Mesothelial cell of epicardium (in vitro differentiated cells): ENCODE measurements around the gene IQCK. TPM values are rescaled to one million over a fixed set of nuclear protein-coding genes. Genes with fewer than 3 reads are reported as not detected.
A peak's percentile ranks its signal among the peaks of the same experiment; 100 is the strongest.

Source experiments
- DNase-seq, 2 experiments: peaks; one replicate each; pipeline ENCODE4 v3.0.0; 2021; ENCODE audit warnings: low spot score in 2 of 2; ENCODE audit not compliant: unreplicated experiment in 2 of 2
- H3K27ac Mint-ChIP-seq: 2 replicates; pipeline ENCODE4 v1.8.0; 2021; ENCODE audit warnings: mixed read lengths
- H3K27me3 Mint-ChIP-seq: 2 replicates; pipeline ENCODE4 v1.8.0; 2021; ENCODE audit warnings: low read depth, mixed read lengths
- H3K36me3 Mint-ChIP-seq: 2 replicates; pipeline ENCODE4 v1.8.0; 2021; ENCODE audit warnings: mixed read lengths
- H3K4me1 Mint-ChIP-seq: 2 replicates; pipeline ENCODE4 v1.8.0; 2021; ENCODE audit warnings: mixed read lengths
- H3K4me3 Mint-ChIP-seq: 2 replicates; pipeline ENCODE4 v1.8.0; 2021; ENCODE audit warnings: mild to moderate bottlenecking, moderate library complexity, mixed read lengths
- H3K9me3 Mint-ChIP-seq: 2 replicates; pipeline ENCODE4 v1.8.0; 2021; ENCODE audit warnings: mixed read lengths
- CTCF ChIP-seq: fragments of 200-600 bp; sonication (generic); IDR thresholded peaks from one replicate; pipeline ENCODE4 v1.5.0; 2021; ENCODE audit warnings: antibody characterized with exemption; ENCODE audit not compliant: unreplicated experiment
- total RNA-seq: library from RNA; stranded (reverse); gene quantifications from 3 replicates; pipeline ENCODE4 v1.2.1, GENCODE V29; 2021

Gene IQCK
- total RNA-seq, 1 donor from 2014 or later: 16.0 TPM

- DNase-seq: no peak
- Mint-ChIP-seq H3K27ac (no peak overlapping the region), H3K4me1 (peaks cover 31% of the 10 kb centered on the region), H3K9me3 (no peaks in the 10 kb centered on the region), H3K27me3 (no peaks in the 10 kb centered on the region), H3K36me3 (peaks cover 17% of the 10 kb centered on the region), H3K4me3 (no peak overlapping the region)
- TF ChIP-seq CTCF: no peak
These were observed 140.4 kb downstream of the IQCK start for GRCh38 chr16:19858340-19859018.

- Mint-ChIP-seq H3K9me3 (no peaks in the 10 kb centered on the region), H3K4me3 (no peak overlapping the region), H3K4me1 (peaks cover 26% of the 10 kb centered on the region), H3K27me3 (no peaks in the 10 kb centered on the region), H3K36me3 (peaks cover 17% of the 10 kb centered on the region), H3K27ac (no peak overlapping the region)
- DNase-seq: no peak
- no peak for TF ChIP-seq CTCF
These were observed 141.1 kb downstream of the IQCK start for GRCh38 chr16:19859166-19859565.

DNA sequence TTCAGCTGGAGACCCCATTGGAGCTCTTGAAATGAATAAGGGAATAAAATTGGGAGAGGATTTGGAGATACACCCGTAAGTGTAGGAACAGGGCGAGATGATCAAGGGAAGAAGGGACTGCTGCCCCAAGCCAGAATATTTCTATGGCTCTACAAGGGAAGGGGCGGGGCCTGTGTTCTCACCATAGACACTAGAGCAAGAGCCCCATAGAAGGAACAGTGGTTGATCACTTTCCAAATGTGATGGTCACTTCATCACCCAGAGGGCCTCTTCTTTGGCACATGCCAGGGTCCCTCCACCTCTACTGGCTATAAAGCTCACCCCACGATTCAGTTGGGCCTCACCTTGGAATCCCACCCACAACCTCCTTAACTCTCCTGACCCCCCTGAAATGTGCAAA, 141.5 kb downstream of the IQCK start:
- no peak overlapping the region for H3K4me3 Mint-ChIP-seq
- H3K27me3 Mint-ChIP-seq: no peaks in the 10 kb centered on the region

GRCh38 chr16:19860166-19861041, 142.3 kb downstream of the IQCK start:
- Mint-ChIP-seq H3K4me3 (no peak overlapping the region), H3K36me3 (peaks cover 17% of the 10 kb centered on the region), H3K4me1 (peaks cover 26% of the 10 kb centered on the region), H3K27ac (peak overlapping the region; percentile 80), H3K27me3 (no peaks in the 10 kb centered on the region), H3K9me3 (no peaks in the 10 kb centered on the region)
- TF ChIP-seq CTCF: no peak
- no peak for DNase-seq

More for the DNA sequence above, 141.5 kb downstream of the IQCK start:
- Mint-ChIP-seq H3K36me3 (peaks cover 17% of the 10 kb centered on the region), H3K4me1 (peaks cover 26% of the 10 kb centered on the region), H3K9me3 (no peaks in the 10 kb centered on the region), H3K27ac (no peak overlapping the region)
- TF ChIP-seq CTCF: no peak
- DNase-seq: no peak

DNA sequence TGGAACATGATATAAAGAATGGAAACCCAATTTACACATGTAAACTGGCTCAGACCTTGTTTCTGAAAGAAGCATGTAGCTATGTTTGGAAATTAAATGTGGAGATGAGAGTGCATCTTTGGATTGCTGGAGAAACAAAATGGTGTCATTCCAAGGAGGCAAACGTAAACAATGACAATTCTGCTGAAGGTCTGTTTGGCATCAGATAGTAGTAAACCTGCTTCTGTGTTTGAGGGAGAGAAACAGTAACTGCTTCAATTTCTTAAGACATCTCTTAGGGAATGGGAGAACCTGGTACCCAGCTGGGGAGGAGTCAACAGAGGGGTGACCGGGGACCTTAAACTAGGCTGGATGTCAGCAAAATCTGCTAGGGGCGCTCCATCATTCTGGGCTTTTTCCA, 143.1 kb downstream of the IQCK start:
- Mint-ChIP-seq H3K4me1 (peaks cover 20% of the 10 kb centered on the region), H3K27me3 (no peaks in the 10 kb centered on the region), H3K36me3 (peaks cover 19% of the 10 kb centered on the region), H3K9me3 (no peaks in the 10 kb centered on the region), H3K27ac (no peak overlapping the region), H3K4me3 (no peak overlapping the region)
- no peak for TF ChIP-seq CTCF
- no peak for DNase-seq
